GM12878 (cell line): ENCODE measurements around the gene FARS2. TPM values are rescaled to one million over a fixed set of nuclear protein-coding genes. Genes with fewer than 3 reads are reported as not detected.

Experiments
- BCLAF1 ChIP-seq: fragments of 450-650 bp; IDR thresholded peaks from 2 replicates; pipeline ENCODE4 v1.6.1; 2017; ENCODE audit warnings: antibody characterized with exemption, mild to moderate bottlenecking, moderate library complexity
- BRCA1 ChIP-seq: IDR thresholded peaks from 2 replicates; pipeline ENCODE4 v1.6.1; 2011; ENCODE audit warnings: low read depth, low read length, improper control_type of control experiment
- CTCF ChIP-seq, 3 experiments: IDR thresholded peaks in 2 of 3; conservative IDR thresholded peaks in 1 of 3; 2 replicates each; pipeline ENCODE4 v1.5.1; 2011; ENCODE audit warnings: low read depth in 3 of 3, low read length in 3 of 3, mild to moderate bottlenecking in 3 of 3, control low read depth in 2 of 3, moderate library complexity in 2 of 3, inconsistent platforms in 1 of 3, mixed read lengths in 1 of 3; ENCODE audit not compliant: control insufficient read depth in 2 of 3, insufficient read depth in 1 of 3; ENCODE audit errors: extremely low read depth in 1 of 3
- PAX5 ChIP-seq: IDR thresholded peaks from 2 replicates; pipeline ENCODE4 v1.6.1; 2011; ENCODE audit warnings: low read depth, low read length, borderline replicate concordance
- ZBTB33 ChIP-seq: fragments of 450-650 bp; IDR thresholded peaks from 2 replicates; pipeline ENCODE4 v1.6.1; 2017; ENCODE audit warnings: mild to moderate bottlenecking
- ZNF592 ChIP-seq: fragments of 450-650 bp; IDR thresholded peaks from 2 replicates; pipeline ENCODE4 v1.6.1; 2017; ENCODE audit warnings: mild to moderate bottlenecking, moderate library complexity
- polyA plus RNA-seq, 11 experiments: library from polyadenylated mRNA; depleted of rRNA in 4 of 11; unstranded in 6 of 11; stranded (reverse) in 5 of 11; fragments of >200 nt; fragmentation: Nextera tagmentation in 4 of 11; fragmentation: Illumina TruSeq in 1 of 11; extraction: Ambion mirVana in 4 of 11; extraction: Trizol in 1 of 11; gene quantifications; 1 replicate in 1 of 11; 2 replicates in 10 of 11; pipeline versions ENCODE4 v1.2.1 to v1.2.3, GENCODE V29; 2011 to 2016; ENCODE audit warnings: inconsistent platforms in 2 of 11, missing spikeins in 2 of 11, low read depth in 1 of 11
- total RNA-seq, 4 experiments: library from RNA; depleted of rRNA in 3 of 4; stranded (reverse); fragments of >200 nt in 3 of 4; fragmentation: Illumina TruSeq in 1 of 4; extraction: Trizol in 1 of 4; gene quantifications; 2 replicates each; pipeline versions ENCODE4 v1.2.1 to v1.2.3, GENCODE V29; 2013 to 2021

The FARS2 gene
- total and polyA plus RNA-seq, 10 of the 15 experiments (the other 5 are each of a cell fraction or from before 2014, with no cell fraction given): 16.8 to 46.7 (median 25.6) TPM

- TF ChIP-seq ZNF592 (no peak), ZBTB33 (no peak), PAX5 (no peak), BRCA1 (no peak), BCLAF1 (no peak), CTCF (IDR thresholded peaks at IDR 0.05 in 2 of 3, conservative IDR thresholded peaks at IDR 0.05 in 1 of 3; ENCODE audit: control insufficient read depth in 2 of 3, extremely low read depth in 1 of 3, insufficient read depth in 1 of 3, low read depth in 3 of 3, low read length in 3 of 3) (no peak)
These were observed 286.2 kb downstream of the FARS2 start (continued) for GRCh38 chr6:5547556-5547955.
